OCI-LY7 (cell line): ENCODE data around the gene SH3PXD2A.

Experiments
- EZH2phosphoT487 ChIP-seq: fragments of 200-600 bp; sonication (generic); IDR thresholded peaks from 2 replicates; pipeline ENCODE4 v1.6.1; 2018; ENCODE audit warnings: low read depth, borderline replicate concordance, mild to moderate bottlenecking, mixed run types, antibody characterized with exemption, low read length, moderate library complexity, mixed read lengths
- TF ChIP-seq, protein P1 (sequence below): fragments of 200-600 bp; sonication (generic); conservative IDR thresholded peaks from 2 replicates; pipeline ENCODE4 v1.5.1; 2014; ENCODE audit warnings: mild to moderate bottlenecking, antibody characterized with exemption, low read length, moderate library complexity, mixed read lengths

GRCh38 chr10:103673606-103674005 is 181.8 kb downstream of the SH3PXD2A start:
- TF ChIP-seq, protein P1, sequence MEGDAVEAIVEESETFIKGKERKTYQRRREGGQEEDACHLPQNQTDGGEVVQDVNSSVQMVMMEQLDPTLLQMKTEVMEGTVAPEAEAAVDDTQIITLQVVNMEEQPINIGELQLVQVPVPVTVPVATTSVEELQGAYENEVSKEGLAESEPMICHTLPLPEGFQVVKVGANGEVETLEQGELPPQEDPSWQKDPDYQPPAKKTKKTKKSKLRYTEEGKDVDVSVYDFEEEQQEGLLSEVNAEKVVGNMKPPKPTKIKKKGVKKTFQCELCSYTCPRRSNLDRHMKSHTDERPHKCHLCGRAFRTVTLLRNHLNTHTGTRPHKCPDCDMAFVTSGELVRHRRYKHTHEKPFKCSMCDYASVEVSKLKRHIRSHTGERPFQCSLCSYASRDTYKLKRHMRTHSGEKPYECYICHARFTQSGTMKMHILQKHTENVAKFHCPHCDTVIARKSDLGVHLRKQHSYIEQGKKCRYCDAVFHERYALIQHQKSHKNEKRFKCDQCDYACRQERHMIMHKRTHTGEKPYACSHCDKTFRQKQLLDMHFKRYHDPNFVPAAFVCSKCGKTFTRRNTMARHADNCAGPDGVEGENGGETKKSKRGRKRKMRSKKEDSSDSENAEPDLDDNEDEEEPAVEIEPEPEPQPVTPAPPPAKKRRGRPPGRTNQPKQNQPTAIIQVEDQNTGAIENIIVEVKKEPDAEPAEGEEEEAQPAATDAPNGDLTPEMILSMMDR = no peak
- TF ChIP-seq EZH2phosphoT487 = no peak
